GM23338 (cell line): Measurements from ENCODE around the gene ADGRV1. TPM values are rescaled to one million over a fixed set of nuclear protein-coding genes. Genes with fewer than 3 reads are reported as not detected.

Experiments used
- ATAC-seq: fragments of 200-7000 bp; cut with Tn5 transposase; 3 replicates; pipeline ENCODE4 v1.9.1; 2020
- DNase-seq: peaks from one replicate; pipeline ENCODE4 v3.0.0-alpha.2; 2015; ENCODE audit warnings: low spot score
- H2AFZ ChIP-seq: fragments of 200-600 bp; sonication (generic); 2 replicates; pipeline ENCODE4 v1.8.0; 2016; ENCODE audit warnings: antibody characterized with exemption, mild to moderate bottlenecking, moderate library complexity
- H3F3A ChIP-seq: fragments of 200-600 bp; sonication (generic); replicated peaks from 2 replicates; pipeline ENCODE4 v1.8.0; 2017; ENCODE audit warnings: antibody characterized with exemption, mixed run types, low read depth
- H3K27ac ChIP-seq: fragments of 200-600 bp; sonication (generic); 2 replicates; pipeline ENCODE4 v1.6.1; 2016; ENCODE audit warnings: low read depth
- H3K27me3 ChIP-seq: fragments of 200-600 bp; sonication (generic); 2 replicates; pipeline ENCODE4 v1.8.0; 2016; ENCODE audit warnings: mild to moderate bottlenecking, mixed run types, moderate library complexity; ENCODE audit not compliant: insufficient read depth
- H3K36me3 ChIP-seq: fragments of 200-600 bp; sonication (generic); 2 replicates; pipeline ENCODE4 v1.8.0; 2016; ENCODE audit warnings: mild to moderate bottlenecking; ENCODE audit not compliant: insufficient read depth
- H3K4me1 ChIP-seq: fragments of 200-600 bp; sonication (generic); 2 replicates; pipeline ENCODE4 v1.8.0; 2016; ENCODE audit warnings: mild to moderate bottlenecking, moderate library complexity; ENCODE audit not compliant: insufficient read depth
- H3K4me2 ChIP-seq: fragments of 200-600 bp; sonication (generic); 2 replicates; pipeline ENCODE4 v1.7.1; 2017; ENCODE audit warnings: mixed run types
- H3K4me3 ChIP-seq: fragments of 200-600 bp; sonication (generic); 2 replicates; pipeline ENCODE4 v1.6.1; 2016; ENCODE audit warnings: mixed run types
- H3K79me2 ChIP-seq: fragments of 200-600 bp; sonication (generic); replicated peaks from 2 replicates; pipeline ENCODE4 v1.8.0; 2017; ENCODE audit warnings: mild to moderate bottlenecking; ENCODE audit not compliant: insufficient read depth
- H3K9me2 ChIP-seq: fragments of 200-600 bp; sonication (generic); 2 replicates; pipeline ENCODE4 v1.8.0; 2017; ENCODE audit not compliant: insufficient read depth
- H4K20me1 ChIP-seq: fragments of 200-600 bp; sonication (generic); replicated peaks from 2 replicates; pipeline ENCODE4 v1.8.0; 2017; ENCODE audit warnings: mild to moderate bottlenecking; ENCODE audit not compliant: insufficient read depth
- H3K27ac Mint-ChIP-seq: 2 replicates; pipeline ENCODE4 v1.8.0; 2020; ENCODE audit warnings: inconsistent platforms, mild to moderate bottlenecking, moderate library complexity, mixed read lengths
- H3K27me3 Mint-ChIP-seq: 3 replicates; pipeline ENCODE4 v1.8.0; 2022; ENCODE audit warnings: low read depth, mild to moderate bottlenecking, moderate library complexity, mixed read lengths, inconsistent platforms; ENCODE audit not compliant: insufficient read depth, poor library complexity
- H3K36me3 Mint-ChIP-seq: 3 replicates; pipeline ENCODE4 v1.8.0; 2021; ENCODE audit warnings: low read depth, mild to moderate bottlenecking, inconsistent platforms, moderate library complexity, mixed read lengths
- H3K4me1 Mint-ChIP-seq: 3 replicates; pipeline ENCODE4 v1.8.0; 2020; ENCODE audit warnings: mild to moderate bottlenecking, inconsistent platforms, mixed read lengths
- H3K4me3 Mint-ChIP-seq: 3 replicates; pipeline ENCODE4 v1.8.0; 2021; ENCODE audit warnings: moderate library complexity, mild to moderate bottlenecking, inconsistent platforms, mixed read lengths
- H3K9me3 Mint-ChIP-seq: 3 replicates; pipeline ENCODE4 v1.8.0; 2020; ENCODE audit warnings: moderate library complexity, mild to moderate bottlenecking, inconsistent platforms, mixed read lengths
- CREB1 ChIP-seq: fragments of 250-450 bp; sonication (Bioruptor Pico); IDR thresholded peaks from 2 replicates; pipeline ENCODE4 v1.5.0; 2020; ENCODE audit warnings: low read depth, mild to moderate bottlenecking, moderate library complexity
- CTCF ChIP-seq, 2 experiments: fragments of 200-600 bp in 1 of 2; sonication (generic) in 1 of 2; conservative IDR thresholded peaks; 2 replicates each; pipeline versions ENCODE4 v1.5.1 to v1.6.1; 2016 to 2017; ENCODE audit warnings: antibody characterized with exemption in 2 of 2, low read depth in 2 of 2, mild to moderate bottlenecking in 2 of 2, moderate library complexity in 1 of 2
- EZH2 ChIP-seq: fragments of 200-600 bp; sonication (generic); IDR thresholded peaks from one replicate; pipeline ENCODE4 v1.8.0; 2017; ENCODE audit warnings: antibody characterized with exemption, mild to moderate bottlenecking, low read depth; ENCODE audit not compliant: unreplicated experiment
- EZH2phosphoT487 ChIP-seq: fragments of 200-600 bp; sonication (generic); IDR thresholded peaks from one replicate; pipeline ENCODE4 v1.8.1; 2018; ENCODE audit warnings: antibody characterized with exemption; ENCODE audit not compliant: unreplicated experiment
- NANOG ChIP-seq: IDR thresholded peaks from 2 replicates; pipeline ENCODE4 v1.6.1; 2016; ENCODE audit warnings: antibody characterized with exemption, borderline replicate concordance
- POLR2AphosphoS5 ChIP-seq: IDR thresholded peaks from 2 replicates; pipeline ENCODE4 v1.6.1; 2016; ENCODE audit warnings: antibody characterized with exemption, low read depth
- STAT1 ChIP-seq: IDR thresholded peaks from one replicate; pipeline ENCODE4 v1.6.1; 2016; ENCODE audit warnings: antibody characterized with exemption; ENCODE audit not compliant: unreplicated experiment
- ZNF114 ChIP-seq: fragments of 250-450 bp; sonication (Bioruptor Pico); IDR thresholded peaks from 2 replicates; pipeline ENCODE4 v1.5.0; 2020; ENCODE audit warnings: mild to moderate bottlenecking, moderate library complexity
- ZNF331 ChIP-seq: fragments of 250-450 bp; sonication (Bioruptor Pico); IDR thresholded peaks from 2 replicates; pipeline ENCODE4 v1.5.0; 2020; ENCODE audit warnings: low read depth, mild to moderate bottlenecking, moderate library complexity
- ZNF462 ChIP-seq: fragments of 250-450 bp; sonication (Bioruptor Pico); IDR thresholded peaks from 2 replicates; pipeline ENCODE4 v1.5.0; 2020; ENCODE audit warnings: mild to moderate bottlenecking, moderate library complexity
- polyA plus RNA-seq: library from polyadenylated mRNA; unstranded; fragments of >200 nt; fragmentation: Nextera tagmentation; extraction: Ambion mirVana; gene quantifications from 2 replicates; pipeline ENCODE4 v1.2.1, GENCODE V29; 2016
- total RNA-seq: library from RNA; depleted of rRNA; stranded (reverse); fragments of >200 nt; shearing (Covaris generic); gene quantifications from 2 replicates; pipeline ENCODE4 v1.2.3, GENCODE V29; 2014

The ADGRV1 gene
- total and polyA plus RNA-seq, 2 experiments from 2014 or later = 46.1 to 149 TPM

- no peaks in the 10 kb centered on the region for H3F3A ChIP-seq
- peaks cover 9% of the 10 kb centered on the region; the same call in 1 of the 2 replicates for H3K36me3 ChIP-seq
- no peaks in the 10 kb centered on the region for H4K20me1 ChIP-seq
- H3K27ac Mint-ChIP-seq = no peak overlapping the region
- H3K27me3 ChIP-seq = no peaks in the 10 kb centered on the region
- TF ChIP-seq CREB1 (CRISPR knock-in tag) (no peak), POLR2AphosphoS5 (no peak), EZH2phosphoT487 (no peak), ZNF462 (CRISPR knock-in tag) (no peak), ZNF331 (CRISPR knock-in tag) (no peak)
- no peak overlapping the region for H3K4me3 ChIP-seq
- ATAC-seq (no peak), DNase-seq (no peak)
- H3K4me1 ChIP-seq = no peaks in the 10 kb centered on the region
- no peak overlapping the region for H3K4me2 ChIP-seq
- peaks cover 16% of the 10 kb centered on the region for H3K4me1 Mint-ChIP-seq
- H2AFZ ChIP-seq = no peak overlapping the region
- H3K27ac ChIP-seq = no peak overlapping the region
- H3K4me3 Mint-ChIP-seq = no peak overlapping the region
- H3K9me2 ChIP-seq = no peaks in the 10 kb centered on the region
- H3K27me3 Mint-ChIP-seq = peaks cover 2% of the 10 kb centered on the region
- H3K9me3 Mint-ChIP-seq = peaks cover 20% of the 10 kb centered on the region
- peaks cover 31% of the 10 kb centered on the region for H3K36me3 Mint-ChIP-seq
- H3K79me2 ChIP-seq = no peaks in the 10 kb centered on the region
These were observed 591.6 kb downstream of the ADGRV1 start for GRCh38 chr5:91150234-91150633.

GRCh38 chr5:91150636-91151035 lies 592.0 kb downstream of the ADGRV1 start:
- Histone ChIP-seq H3K4me3 (no peak overlapping the region), H3F3A (no peaks in the 10 kb centered on the region), H3K27me3 (no peaks in the 10 kb centered on the region), H2AFZ (no peak overlapping the region), H3K4me2 (no peak overlapping the region), H4K20me1 (no peaks in the 10 kb centered on the region), H3K9me2 (no peaks in the 10 kb centered on the region), H3K27ac (no peak overlapping the region), H3K36me3 (peaks cover 9% of the 10 kb centered on the region; the same call in 1 of the 2 replicates), H3K4me1 (no peaks in the 10 kb centered on the region), H3K79me2 (no peaks in the 10 kb centered on the region)
- no peak overlapping the region for H3K4me3 Mint-ChIP-seq
- ATAC-seq (no peak), DNase-seq (no peak)
- peaks cover 20% of the 10 kb centered on the region for H3K9me3 Mint-ChIP-seq
- H3K36me3 Mint-ChIP-seq = peaks cover 31% of the 10 kb centered on the region
- no peak overlapping the region for H3K27ac Mint-ChIP-seq
- H3K4me1 Mint-ChIP-seq = peaks cover 15% of the 10 kb centered on the region
- H3K27me3 Mint-ChIP-seq = peaks cover 2% of the 10 kb centered on the region
- TF ChIP-seq ZNF114 (CRISPR knock-in tag) (no peak), CTCF (conservative IDR thresholded peaks at IDR 0.05; ENCODE audit: low read depth in 2 of 2) (no peak), STAT1 (no peak), NANOG (no peak), EZH2 (no peak), ZNF331 (CRISPR knock-in tag) (no peak), EZH2phosphoT487 (no peak)
